ENCODE data around the gene DIP2A.

DNA sequence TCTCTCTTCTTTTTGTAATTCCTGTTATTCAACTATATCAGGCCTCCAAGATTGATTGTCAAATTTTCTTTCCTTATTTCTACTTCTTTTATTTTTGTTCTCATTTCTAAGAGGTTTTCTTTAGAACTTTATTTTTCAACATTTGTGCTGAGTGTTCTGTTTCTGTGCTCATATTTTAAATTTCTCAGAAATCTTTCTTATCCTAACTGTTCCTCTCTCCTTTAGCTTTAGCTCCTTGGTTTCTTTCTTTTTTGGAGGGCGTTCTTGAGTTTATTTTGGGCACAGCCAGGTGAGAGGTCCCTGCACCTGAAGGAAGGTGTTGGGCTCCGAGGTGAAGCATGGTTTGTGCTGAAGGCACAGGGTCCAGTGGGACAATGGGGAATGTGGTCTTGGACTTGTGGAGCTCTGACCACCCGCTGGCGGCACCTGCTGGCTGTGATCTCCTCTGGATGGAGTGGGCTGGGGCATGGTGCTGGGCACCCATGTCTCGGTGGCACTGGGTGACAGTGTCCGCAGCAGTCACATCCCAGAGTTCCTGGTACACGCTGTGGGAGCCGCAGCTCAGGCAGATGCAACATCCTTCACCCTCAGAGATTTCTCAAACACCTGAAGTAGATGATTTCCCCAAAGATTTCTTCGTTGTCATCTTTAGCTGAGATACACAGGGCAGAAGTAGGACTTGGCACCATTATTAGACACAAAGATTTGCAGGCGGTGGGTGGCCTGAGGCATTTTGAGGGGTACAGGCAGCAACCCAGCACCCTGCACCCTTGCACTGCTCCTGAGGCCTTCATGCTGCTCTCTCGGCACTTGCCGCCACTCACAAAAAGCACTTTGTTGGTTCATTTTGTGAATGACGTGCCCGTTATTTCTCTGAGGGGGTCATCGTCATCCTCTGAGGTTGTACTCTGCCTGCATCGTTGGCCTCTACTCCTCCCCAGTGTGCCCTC, 38.2 kb upstream of the DIP2A start:
- TF ChIP-seq GATA2 (IDR thresholded peaks at IDR 0.05; ENCODE audit: low read depth, low read length) = no peak
- no peak for TF ChIP-seq GATA3 (IDR thresholded peaks at IDR 0.05; ENCODE audit: low read depth, low read length)

Data from SH-SY5Y (cell line).